Retinal pigment epithelial cell (primary cell): ENCODE results near the gene OSBPL6.

Source experiments
- DNase-seq: peaks from one replicate; pipeline ENCODE4 v3.0.0-alpha.2; 2010; ENCODE audit warnings: low read depth
- H3K4me3 ChIP-seq: 2 replicates; pipeline ENCODE4 v1.5.1; 2011; ENCODE audit warnings: mild to moderate bottlenecking, low read length, control low read depth, moderate library complexity
- TF ChIP-seq, protein P1 (sequence below): conservative IDR thresholded peaks from 2 replicates; pipeline ENCODE4 v1.5.1; 2011; ENCODE audit warnings: low read depth, low read length, control low read depth, inconsistent platforms

Gene OSBPL6

GRCh38 chr2:178306352-178307073, 112.2 kb downstream of the OSBPL6 start:
- TF ChIP-seq, protein P1, sequence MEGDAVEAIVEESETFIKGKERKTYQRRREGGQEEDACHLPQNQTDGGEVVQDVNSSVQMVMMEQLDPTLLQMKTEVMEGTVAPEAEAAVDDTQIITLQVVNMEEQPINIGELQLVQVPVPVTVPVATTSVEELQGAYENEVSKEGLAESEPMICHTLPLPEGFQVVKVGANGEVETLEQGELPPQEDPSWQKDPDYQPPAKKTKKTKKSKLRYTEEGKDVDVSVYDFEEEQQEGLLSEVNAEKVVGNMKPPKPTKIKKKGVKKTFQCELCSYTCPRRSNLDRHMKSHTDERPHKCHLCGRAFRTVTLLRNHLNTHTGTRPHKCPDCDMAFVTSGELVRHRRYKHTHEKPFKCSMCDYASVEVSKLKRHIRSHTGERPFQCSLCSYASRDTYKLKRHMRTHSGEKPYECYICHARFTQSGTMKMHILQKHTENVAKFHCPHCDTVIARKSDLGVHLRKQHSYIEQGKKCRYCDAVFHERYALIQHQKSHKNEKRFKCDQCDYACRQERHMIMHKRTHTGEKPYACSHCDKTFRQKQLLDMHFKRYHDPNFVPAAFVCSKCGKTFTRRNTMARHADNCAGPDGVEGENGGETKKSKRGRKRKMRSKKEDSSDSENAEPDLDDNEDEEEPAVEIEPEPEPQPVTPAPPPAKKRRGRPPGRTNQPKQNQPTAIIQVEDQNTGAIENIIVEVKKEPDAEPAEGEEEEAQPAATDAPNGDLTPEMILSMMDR: peak; percentile 69
- no peak for DNase-seq
- H3K4me3 ChIP-seq: no peak overlapping the region

DNA sequence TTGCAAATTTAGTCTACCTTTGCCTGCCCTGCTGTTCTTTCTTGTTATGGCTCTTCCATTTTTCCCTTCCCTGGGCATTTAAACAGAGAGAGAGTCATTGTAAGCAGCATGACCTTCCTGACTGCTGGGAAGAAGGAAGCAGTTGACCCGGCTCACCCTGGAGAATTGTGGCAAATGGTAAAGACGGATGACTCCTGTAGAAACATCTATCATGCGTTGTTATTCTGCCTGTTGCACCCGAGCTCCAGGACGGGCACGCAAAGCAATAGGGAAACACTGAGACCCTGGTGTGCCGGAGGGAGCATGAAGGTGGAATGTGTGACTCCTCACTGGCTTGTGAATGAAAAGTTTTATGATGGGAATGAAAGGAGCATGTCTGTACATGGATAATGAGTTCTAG, 113.3 kb downstream of the OSBPL6 start:
- TF ChIP-seq, protein P1: no peak
- H3K4me3 ChIP-seq: no peak overlapping the region
- DNase-seq: no peak

DNA sequence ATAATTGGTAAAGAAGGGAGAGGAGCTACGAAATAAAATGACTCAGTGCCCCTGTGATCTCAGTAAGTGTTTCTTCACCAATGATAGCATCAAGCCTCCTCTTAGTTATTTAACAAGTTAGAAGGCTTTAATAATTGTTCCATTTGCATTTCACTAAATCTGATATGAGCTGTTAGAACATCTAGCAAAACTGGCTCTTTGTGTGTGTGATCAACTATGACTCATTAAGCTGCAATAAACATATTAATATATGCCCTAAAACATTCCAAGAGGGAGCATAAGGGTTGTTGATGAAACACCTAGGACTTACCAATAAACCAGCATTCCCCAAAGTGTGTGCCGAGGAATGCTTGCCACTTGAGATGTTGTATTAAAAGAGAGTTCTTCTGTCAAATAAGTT, 115.2 kb downstream of the OSBPL6 start:
- TF ChIP-seq, protein P1: no peak
- DNase-seq: no peak
- H3K4me3 ChIP-seq: no peak overlapping the region

GRCh38 chr2:178315078-178315477, 120.8 kb downstream of the OSBPL6 start:
- no peak for DNase-seq
- TF ChIP-seq, protein P1: no peak
- no peak overlapping the region for H3K4me3 ChIP-seq

GRCh38 chr2:178315488-178315948, 121.2 kb downstream of the OSBPL6 start:
- no peak overlapping the region for H3K4me3 ChIP-seq
- TF ChIP-seq, protein P1: no peak
- DNase-seq: no peak

GRCh38 chr2:178317811-178318210, 123.5 kb downstream of the OSBPL6 start:
- no peak for DNase-seq
- no peak overlapping the region for H3K4me3 ChIP-seq
- TF ChIP-seq, protein P1: no peak

DNA sequence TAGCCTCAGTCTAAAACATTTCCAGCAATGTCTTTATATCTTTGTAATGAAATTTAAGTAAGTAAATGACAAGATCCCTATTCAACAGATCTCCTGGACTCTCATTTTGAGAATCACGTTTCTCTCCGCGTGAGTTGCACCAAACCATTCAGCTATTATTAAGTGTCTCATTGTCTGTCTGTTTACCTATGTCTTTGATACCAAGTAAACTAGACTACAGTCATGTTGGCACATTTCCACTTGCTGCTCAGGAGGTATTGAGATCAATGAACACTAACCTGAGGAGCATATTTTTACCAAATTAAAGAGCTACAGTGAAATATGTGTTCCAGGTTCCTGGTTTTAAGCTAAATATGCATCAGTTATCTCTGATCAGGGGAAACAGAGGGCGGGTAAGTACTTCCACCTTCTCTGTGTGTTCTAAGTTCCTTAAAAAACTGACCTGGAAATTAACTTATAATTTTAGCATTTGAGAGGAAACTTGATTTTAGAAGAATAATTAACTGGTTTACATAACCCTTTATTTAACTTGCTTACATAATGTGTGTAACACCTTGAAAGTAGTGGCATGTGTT, 125.8 kb downstream of the OSBPL6 start:
- TF ChIP-seq, protein P1: no peak
- no peak overlapping the region for H3K4me3 ChIP-seq
- no peak for DNase-seq
